ENCODE measurements around the gene GAGE13. TPM values are rescaled to one million over a fixed set of nuclear protein-coding genes. Genes with fewer than 3 reads are reported as not detected.
"Not testable (repeated sequence)": the region's sequence is repeated elsewhere in the genome, so short reads cannot be mapped to it uniquely, and the experiment has no call there.

GAGE13 gene, protein sequence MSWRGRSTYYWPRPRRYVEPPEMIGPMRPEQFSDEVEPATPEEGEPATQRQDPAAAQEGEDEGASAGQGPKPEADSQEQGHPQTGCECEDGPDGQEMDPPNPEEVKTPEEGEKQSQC
- polyA plus RNA-seq (2012; ENCODE audit: insufficient read depth, insufficient read length, low read depth), result not detected

- not testable (repeated sequence) for DNase-seq, H3K9me3 ChIP-seq, H3K36me3 ChIP-seq
These were observed at the start of gene GAGE13 for GRCh38 chrX:49331282-49331681. Gene GAGE13, plus strand, starts transcription at chrX:49331582. Its CDS starts 1,156 bp downstream, at chrX:49332738.

DNA sequence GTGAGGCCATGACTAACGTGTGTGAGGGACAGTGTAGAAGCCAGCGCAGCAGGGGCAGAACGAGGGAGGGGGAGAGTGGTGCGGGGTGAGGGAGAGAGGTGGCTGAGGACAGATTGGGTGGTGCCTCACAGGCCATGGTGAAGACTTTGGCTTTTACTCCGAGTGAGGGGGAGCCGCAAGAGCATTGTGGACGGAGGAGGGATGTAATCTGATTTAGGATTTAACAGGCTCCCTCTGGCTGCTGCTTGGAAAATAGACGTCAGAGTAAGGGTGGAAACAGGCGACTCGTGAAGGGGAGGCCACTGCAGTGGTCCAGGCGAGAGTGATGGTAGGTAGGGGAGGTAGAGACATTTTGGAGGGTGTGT is 48.8 kb upstream of the GAGE13 start:
- Histone ChIP-seq H3K36me3 (no peaks in the 10 kb centered on the region), H3K9me3 (no peaks in the 10 kb centered on the region), H3K27me3 (no peaks in the 10 kb centered on the region), H3K4me3 (ENCODE audit: low read depth, low read length) (peak overlapping the region; percentile 38), H3K4me1 (peaks cover 6% of the 10 kb centered on the region)
- DNase-seq, result peak; percentile 49
- TF ChIP-seq, protein P1, sequence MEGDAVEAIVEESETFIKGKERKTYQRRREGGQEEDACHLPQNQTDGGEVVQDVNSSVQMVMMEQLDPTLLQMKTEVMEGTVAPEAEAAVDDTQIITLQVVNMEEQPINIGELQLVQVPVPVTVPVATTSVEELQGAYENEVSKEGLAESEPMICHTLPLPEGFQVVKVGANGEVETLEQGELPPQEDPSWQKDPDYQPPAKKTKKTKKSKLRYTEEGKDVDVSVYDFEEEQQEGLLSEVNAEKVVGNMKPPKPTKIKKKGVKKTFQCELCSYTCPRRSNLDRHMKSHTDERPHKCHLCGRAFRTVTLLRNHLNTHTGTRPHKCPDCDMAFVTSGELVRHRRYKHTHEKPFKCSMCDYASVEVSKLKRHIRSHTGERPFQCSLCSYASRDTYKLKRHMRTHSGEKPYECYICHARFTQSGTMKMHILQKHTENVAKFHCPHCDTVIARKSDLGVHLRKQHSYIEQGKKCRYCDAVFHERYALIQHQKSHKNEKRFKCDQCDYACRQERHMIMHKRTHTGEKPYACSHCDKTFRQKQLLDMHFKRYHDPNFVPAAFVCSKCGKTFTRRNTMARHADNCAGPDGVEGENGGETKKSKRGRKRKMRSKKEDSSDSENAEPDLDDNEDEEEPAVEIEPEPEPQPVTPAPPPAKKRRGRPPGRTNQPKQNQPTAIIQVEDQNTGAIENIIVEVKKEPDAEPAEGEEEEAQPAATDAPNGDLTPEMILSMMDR (IDR thresholded peaks at IDR 0.05; ENCODE audit: low read depth, low read length), result peak; percentile 53

More at GRCh38 chrX:49331282-49331681, at the start of gene GAGE13:
- H3K4me1 ChIP-seq; H3K27me3 ChIP-seq; H3K4me3 ChIP-seq (ENCODE audit: low read depth, low read length): not testable (repeated sequence)

GRCh38 chrX:49284212-49284611 is 47.2 kb upstream of the GAGE13 start:
- Histone ChIP-seq H3K36me3 (no peaks in the 10 kb centered on the region), H3K4me3 (ENCODE audit: low read depth, low read length) (no peak overlapping the region), H3K9me3 (no peaks in the 10 kb centered on the region), H3K27me3 (no peaks in the 10 kb centered on the region), H3K4me1 (peaks cover 6% of the 10 kb centered on the region)
- no peak for DNase-seq
- TF ChIP-seq, protein P1 (IDR thresholded peaks at IDR 0.05; ENCODE audit: low read depth, low read length), result no peak

DNA sequence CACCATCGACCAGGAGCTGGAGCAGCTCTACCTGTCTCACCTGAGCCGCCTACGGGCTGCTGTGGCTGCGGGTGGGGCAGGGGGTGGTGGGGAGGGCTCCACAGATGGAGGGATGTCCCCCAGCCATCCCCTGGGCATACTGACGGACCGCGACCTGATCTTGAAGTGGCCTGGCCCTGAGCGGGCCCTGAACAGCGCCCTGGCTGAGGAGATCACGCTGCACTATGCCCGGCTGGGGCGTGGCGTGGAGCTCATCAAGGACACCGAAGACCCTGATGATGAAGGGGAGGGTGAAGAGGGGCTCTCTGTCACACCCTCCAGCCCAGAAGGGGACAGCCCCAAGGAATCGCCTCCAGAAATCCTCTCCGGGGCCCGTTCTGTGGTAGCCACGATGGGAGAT is 45.2 kb upstream of the GAGE13 start:
- DNase-seq, result no peak

DNA sequence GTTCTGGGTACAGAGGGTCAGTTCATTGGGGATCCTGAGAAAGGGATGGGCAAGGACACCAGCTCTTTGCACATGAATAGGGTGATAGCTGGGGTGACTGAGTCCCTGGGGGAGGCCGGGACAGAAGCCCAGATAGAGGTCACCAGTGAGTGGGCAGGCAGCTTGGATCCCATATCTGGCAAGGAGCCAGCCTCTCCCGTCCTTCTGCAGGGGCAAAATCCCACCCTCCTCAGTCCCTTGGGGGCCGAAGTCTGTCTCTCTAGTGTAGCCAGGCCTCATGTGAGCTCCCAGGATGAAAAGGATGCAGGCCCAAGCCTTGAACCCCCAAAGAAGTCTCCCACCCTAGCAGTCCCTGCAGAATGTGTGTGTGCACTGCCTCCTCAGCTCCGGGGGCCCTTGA is 44.8 kb upstream of the GAGE13 start:
- no peaks in the 10 kb centered on the region for H3K9me3 ChIP-seq
- H3K4me1 ChIP-seq, result peaks cover 6% of the 10 kb centered on the region
- H3K4me3 ChIP-seq (ENCODE audit: low read depth, low read length), result no peak overlapping the region
- no peaks in the 10 kb centered on the region for H3K27me3 ChIP-seq
- DNase-seq, result no peak
- no peaks in the 10 kb centered on the region for H3K36me3 ChIP-seq
- TF ChIP-seq, protein P1 (IDR thresholded peaks at IDR 0.05; ENCODE audit: low read depth, low read length), result no peak

More for the DNA sequence above, 45.2 kb upstream of the GAGE13 start:
- TF ChIP-seq, protein P1 (IDR thresholded peaks at IDR 0.05; ENCODE audit: low read depth, low read length), result no peak
- Histone ChIP-seq H3K36me3 (no peaks in the 10 kb centered on the region), H3K4me1 (peaks cover 6% of the 10 kb centered on the region), H3K4me3 (ENCODE audit: low read depth, low read length) (no peak overlapping the region), H3K27me3 (no peaks in the 10 kb centered on the region), H3K9me3 (no peaks in the 10 kb centered on the region)

DNA sequence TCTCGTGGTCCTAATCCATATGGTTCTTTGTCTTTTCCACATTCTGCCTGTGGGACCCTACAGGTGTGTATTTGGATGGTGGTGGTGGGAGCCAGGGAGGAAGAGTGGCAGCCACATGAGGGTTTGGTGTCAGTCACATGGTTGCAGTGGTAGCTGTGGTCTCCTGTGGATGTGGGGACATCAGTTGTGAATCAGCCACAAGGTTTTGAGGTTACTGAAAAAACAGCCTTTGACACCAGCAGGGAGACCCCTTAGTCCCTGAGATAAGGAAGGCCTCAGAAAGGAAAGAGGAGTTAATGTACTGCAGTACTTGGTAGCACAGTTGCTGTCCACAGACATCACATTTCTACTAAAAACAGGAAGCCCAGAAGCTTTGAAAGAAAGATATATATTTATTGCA is 43.7 kb upstream of the GAGE13 start:
- no peaks in the 10 kb centered on the region for H3K9me3 ChIP-seq
- H3K36me3 ChIP-seq, result no peaks in the 10 kb centered on the region
- TF ChIP-seq, protein P1 (IDR thresholded peaks at IDR 0.05; ENCODE audit: low read depth, low read length), result no peak
- H3K4me3 ChIP-seq (ENCODE audit: low read depth, low read length), result no peak overlapping the region
- no peaks in the 10 kb centered on the region for H3K4me1 ChIP-seq
- no peaks in the 10 kb centered on the region for H3K27me3 ChIP-seq
- DNase-seq, result no peak
